ENCODE results near the gene KDM5C. TPM values are rescaled to one million over a fixed set of nuclear protein-coding genes. Genes with fewer than 3 reads are reported as not detected.

The KDM5C gene
- total RNA-seq, 1 experiment from 2014 or later = 163 TPM

DNA sequence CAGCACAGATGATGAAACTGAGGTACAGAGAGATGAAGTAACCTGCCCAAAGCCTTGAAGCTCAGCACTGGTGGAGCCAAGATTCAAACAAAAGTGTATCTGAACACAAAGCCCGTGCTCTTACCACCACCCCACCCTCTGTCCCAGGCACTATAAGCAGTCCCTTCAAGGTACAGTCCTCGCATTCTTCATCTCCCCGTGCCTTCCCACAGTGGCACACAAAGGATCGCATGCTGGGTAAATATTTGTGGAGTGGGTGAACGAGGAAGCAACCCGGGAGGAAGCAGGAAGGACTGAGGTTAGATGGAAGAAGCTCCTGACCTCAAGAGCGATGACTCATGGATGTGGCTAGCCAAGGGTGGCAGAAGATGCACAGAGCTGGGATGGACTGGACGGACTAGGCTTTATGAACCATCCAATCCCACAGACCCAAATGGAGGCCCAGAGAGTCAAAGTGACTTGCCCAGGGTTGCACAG lies 37.9 kb upstream of the KDM5C start:
- H3K36me3 Mint-ChIP-seq (ENCODE audit: insufficient read depth, unreplicated experiment) = peaks cover 15% of the 10 kb centered on the region
- no peak overlapping the region for H3K4me3 Mint-ChIP-seq (ENCODE audit: unreplicated experiment)
- H3K4me1 Mint-ChIP-seq (ENCODE audit: insufficient read depth, unreplicated experiment) = peaks cover 30% of the 10 kb centered on the region
- peak; percentile 81 for DNase-seq (ENCODE audit: unreplicated experiment)
- CTCF ChIA-PET = interaction anchor here (0.8 to 1.4 kb wide), 5 partner anchors 19 to 220 kb away, joined by 3 to 6 read pairs (median 5); no protein-coding TSS in a partner anchor
- no TSS peak for BruUV-seq (replicated peaks)
- no peaks in the 10 kb centered on the region for H3K9me3 Mint-ChIP-seq (ENCODE audit: unreplicated experiment)
- POLR2A ChIA-PET = interaction anchor here (0.6 to 5.2 kb wide), 5 partner anchors 10 to 51 kb away, joined by 3 to 22 read pairs (median 3); partner anchors contain the start of gene IQSEC2
- TF ChIP-seq CTCF (IDR thresholded peaks at IDR 0.05; ENCODE audit: unreplicated experiment) = no peak
- no peak overlapping the region for H3K27ac Mint-ChIP-seq (ENCODE audit: low read depth, unreplicated experiment)
- H3K27me3 Mint-ChIP-seq (ENCODE audit: insufficient read depth, unreplicated experiment) = peaks cover 39% of the 10 kb centered on the region
- intact Hi-C loops (cut with micrococcal nuclease) = loop anchor here (2.0 kb wide), 2 partner anchors 18 to 38 kb away; partner anchors contain the start of genes IQSEC2 and KDM5C

GRCh38 chrX:53262189-53262917 lies 37.3 kb upstream of the KDM5C start:
- CTCF ChIA-PET = interaction anchor here (0.7 to 1.4 kb wide), 5 partner anchors 22 to 218 kb away, joined by 3 to 6 read pairs (median 3); no protein-coding TSS in a partner anchor
- peaks cover 15% of the 10 kb centered on the region for H3K36me3 Mint-ChIP-seq (ENCODE audit: insufficient read depth, unreplicated experiment)
- POLR2A ChIA-PET = interaction anchor here (5.2 kb wide), 1 partner anchor 19 kb away, joined by 22 read pairs; the partner anchor contains the start of gene IQSEC2
- no peak overlapping the region for H3K27ac Mint-ChIP-seq (ENCODE audit: low read depth, unreplicated experiment)
- intact Hi-C loops (cut with micrococcal nuclease) = loop anchor here (2.0 kb wide), 2 partner anchors 18 to 38 kb away; partner anchors contain the start of genes IQSEC2 and KDM5C
- BruUV-seq (replicated peaks) = no TSS peak
- H3K4me3 Mint-ChIP-seq (ENCODE audit: unreplicated experiment) = no peak overlapping the region
- TF ChIP-seq CTCF (IDR thresholded peaks at IDR 0.05; ENCODE audit: unreplicated experiment) = no peak
- peaks cover 30% of the 10 kb centered on the region for H3K4me1 Mint-ChIP-seq (ENCODE audit: insufficient read depth, unreplicated experiment)
- no peaks in the 10 kb centered on the region for H3K9me3 Mint-ChIP-seq (ENCODE audit: unreplicated experiment)
- peaks cover 45% of the 10 kb centered on the region for H3K27me3 Mint-ChIP-seq (ENCODE audit: insufficient read depth, unreplicated experiment)
- DNase-seq (ENCODE audit: unreplicated experiment) = no peak

DNA sequence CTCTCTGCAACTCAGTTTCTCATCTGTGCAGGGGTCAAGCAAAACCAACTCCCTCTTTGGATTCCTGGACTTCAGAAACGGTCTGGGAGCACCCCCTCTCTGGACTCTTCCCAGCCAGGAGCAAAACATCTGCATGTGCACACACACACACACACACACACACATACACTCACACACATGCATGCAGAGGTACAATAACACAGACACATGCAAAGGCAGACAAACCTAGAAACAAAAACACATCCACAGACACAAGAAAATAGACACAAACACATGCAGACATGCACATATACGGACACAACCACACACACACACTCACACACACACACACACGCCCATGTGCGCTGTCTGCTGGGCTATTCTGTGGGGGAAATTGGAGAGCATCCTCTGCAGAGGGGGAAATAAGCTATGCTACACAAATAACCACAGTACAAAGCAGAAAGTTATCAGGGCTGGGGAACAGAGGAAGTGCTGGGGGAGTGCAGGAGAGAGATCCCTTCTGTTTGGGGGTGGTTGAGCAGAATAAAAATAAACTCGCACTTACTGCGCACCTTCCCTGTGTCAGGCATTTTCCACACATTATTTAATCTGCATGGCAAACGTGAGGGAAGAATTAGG lies 36.5 kb upstream of the KDM5C start:
- DNase-seq (ENCODE audit: unreplicated experiment) = no peak
- no peak for TF ChIP-seq CTCF (IDR thresholded peaks at IDR 0.05; ENCODE audit: unreplicated experiment)
- Mint-ChIP-seq H3K27me3 (ENCODE audit: insufficient read depth, unreplicated experiment) (peaks cover 50% of the 10 kb centered on the region), H3K4me3 (ENCODE audit: unreplicated experiment) (no peak overlapping the region), H3K4me1 (ENCODE audit: insufficient read depth, unreplicated experiment) (peaks cover 30% of the 10 kb centered on the region), H3K9me3 (ENCODE audit: unreplicated experiment) (no peaks in the 10 kb centered on the region), H3K27ac (ENCODE audit: low read depth, unreplicated experiment) (no peak overlapping the region), H3K36me3 (ENCODE audit: insufficient read depth, unreplicated experiment) (peaks cover 15% of the 10 kb centered on the region)
- intact Hi-C loops (cut with micrococcal nuclease) = no loop called here
- CTCF ChIA-PET = interaction anchor here (0.7 to 1.4 kb wide), 2 partner anchors 23 to 51 kb away, joined by 3 read pairs; no protein-coding TSS in a partner anchor
- POLR2A ChIA-PET = no interaction called here
- BruUV-seq (replicated peaks) = no TSS peak

GRCh38 chrX:53260836-53261235 lies 35.8 kb upstream of the KDM5C start:
- ChIA-PET POLR2A (no interaction called here), CTCF (interaction anchor here (0.7 kb wide), 1 partner anchor 24 kb away, joined by 3 read pairs; no protein-coding TSS in a partner anchor)
- intact Hi-C loops (cut with micrococcal nuclease) = no loop called here
- Mint-ChIP-seq H3K27me3 (ENCODE audit: insufficient read depth, unreplicated experiment) (peaks cover 50% of the 10 kb centered on the region), H3K4me3 (ENCODE audit: unreplicated experiment) (no peak overlapping the region), H3K27ac (ENCODE audit: low read depth, unreplicated experiment) (no peak overlapping the region), H3K9me3 (ENCODE audit: unreplicated experiment) (no peaks in the 10 kb centered on the region), H3K36me3 (ENCODE audit: insufficient read depth, unreplicated experiment) (peaks cover 15% of the 10 kb centered on the region), H3K4me1 (ENCODE audit: insufficient read depth, unreplicated experiment) (peaks cover 24% of the 10 kb centered on the region)
- no TSS peak for BruUV-seq (replicated peaks)
- no peak for TF ChIP-seq CTCF (IDR thresholded peaks at IDR 0.05; ENCODE audit: unreplicated experiment)
- DNase-seq (ENCODE audit: unreplicated experiment) = no peak

Measured in MCF 10A (cell line).